ENCODE results near the gene EHD3. TPM values are rescaled to one million over a fixed set of nuclear protein-coding genes. Genes with fewer than 3 reads are reported as not detected.

Gene EHD3
- total RNA-seq, 1 donor from 2014 or later: 32.4 TPM

DNA sequence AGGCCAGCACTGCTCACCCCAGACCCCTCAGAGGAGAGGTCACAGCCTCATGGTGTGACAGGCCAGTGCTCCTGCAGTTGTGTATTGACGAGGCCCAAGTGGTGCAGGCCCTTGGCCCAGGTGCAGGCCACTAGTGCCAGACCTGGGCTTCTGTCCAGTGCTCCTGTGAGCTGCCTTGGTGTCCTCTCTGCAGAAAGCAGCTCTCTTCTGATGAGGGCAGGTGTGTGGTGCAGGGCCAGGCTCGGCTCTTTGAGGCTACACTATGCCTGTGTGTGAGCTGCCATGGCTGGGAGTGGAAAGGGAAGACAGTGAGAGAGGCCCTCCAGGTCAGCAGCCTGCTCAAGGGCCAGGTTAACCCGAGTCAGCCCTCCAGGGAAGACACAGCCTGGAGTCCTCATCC is 17.1 kb downstream of the EHD3 start:
- intact Hi-C loops (cut with micrococcal nuclease): no loop called here
- peak; percentile 64 for DNase-seq
- ATAC-seq: peak; percentile 88

DNA sequence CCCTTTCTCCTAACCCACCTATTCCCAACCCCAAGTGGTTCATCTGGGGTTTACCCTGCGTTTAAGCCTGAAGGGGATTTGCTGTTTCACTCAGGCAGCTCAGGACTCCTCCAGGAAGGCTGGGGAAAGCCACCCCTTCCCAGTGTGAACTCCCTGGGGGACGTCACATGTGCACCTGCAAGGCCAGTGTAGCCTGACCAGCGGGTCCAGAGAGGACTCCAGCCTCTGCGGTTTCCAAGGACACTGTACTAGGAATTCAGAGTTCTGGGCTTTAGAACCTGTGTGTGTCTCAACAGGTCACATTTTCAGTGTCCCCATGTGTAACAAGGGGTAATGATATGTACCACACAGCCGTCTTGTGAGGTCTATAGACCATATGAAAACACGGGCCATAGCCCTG is 17.9 kb downstream of the EHD3 start:
- intact Hi-C loops (cut with micrococcal nuclease): no loop called here

DNA sequence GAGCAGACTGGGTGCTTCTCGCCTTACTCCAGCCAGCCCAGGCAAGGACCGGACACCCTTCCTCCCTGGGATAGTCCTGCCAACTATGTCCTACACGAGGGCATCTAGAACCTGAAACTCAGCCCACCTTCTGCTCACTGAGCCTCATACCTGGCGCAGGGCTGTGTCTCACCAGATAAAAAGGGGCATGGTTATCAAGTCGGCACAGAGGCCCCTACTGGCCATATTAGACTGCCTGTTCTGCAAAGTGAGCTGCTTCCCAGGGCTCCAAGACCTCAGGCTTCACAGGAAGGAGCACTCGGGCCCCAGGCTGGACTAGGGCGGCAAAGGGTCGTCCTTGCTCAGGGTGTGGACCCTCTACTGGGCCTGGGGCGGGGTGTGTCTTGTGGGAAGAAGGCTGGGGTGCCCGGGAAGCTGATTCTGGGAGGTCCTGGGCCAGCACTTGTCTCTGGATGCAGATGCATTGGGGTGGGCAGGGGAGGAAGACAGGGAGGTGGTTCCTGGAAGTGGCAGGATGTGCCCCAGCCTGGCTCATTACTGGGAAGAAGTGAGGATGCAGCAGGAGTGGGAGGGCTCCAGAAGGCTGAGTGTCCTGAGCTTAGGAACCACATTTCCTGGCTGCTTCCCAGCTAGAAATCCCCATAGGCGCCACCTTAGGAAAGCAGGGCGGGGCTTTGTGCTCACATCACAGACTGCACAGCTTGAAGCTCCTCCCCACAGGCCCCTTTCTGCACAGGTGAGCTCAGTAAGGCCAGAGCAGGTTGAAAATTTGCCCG is 19.6 kb downstream of the EHD3 start:
- ATAC-seq (no peak), DNase-seq (no peak)
- intact Hi-C loops (cut with micrococcal nuclease): no loop called here

More for the DNA sequence above, 17.9 kb downstream of the EHD3 start:
- ATAC-seq (no peak), DNase-seq (no peak)

DNA sequence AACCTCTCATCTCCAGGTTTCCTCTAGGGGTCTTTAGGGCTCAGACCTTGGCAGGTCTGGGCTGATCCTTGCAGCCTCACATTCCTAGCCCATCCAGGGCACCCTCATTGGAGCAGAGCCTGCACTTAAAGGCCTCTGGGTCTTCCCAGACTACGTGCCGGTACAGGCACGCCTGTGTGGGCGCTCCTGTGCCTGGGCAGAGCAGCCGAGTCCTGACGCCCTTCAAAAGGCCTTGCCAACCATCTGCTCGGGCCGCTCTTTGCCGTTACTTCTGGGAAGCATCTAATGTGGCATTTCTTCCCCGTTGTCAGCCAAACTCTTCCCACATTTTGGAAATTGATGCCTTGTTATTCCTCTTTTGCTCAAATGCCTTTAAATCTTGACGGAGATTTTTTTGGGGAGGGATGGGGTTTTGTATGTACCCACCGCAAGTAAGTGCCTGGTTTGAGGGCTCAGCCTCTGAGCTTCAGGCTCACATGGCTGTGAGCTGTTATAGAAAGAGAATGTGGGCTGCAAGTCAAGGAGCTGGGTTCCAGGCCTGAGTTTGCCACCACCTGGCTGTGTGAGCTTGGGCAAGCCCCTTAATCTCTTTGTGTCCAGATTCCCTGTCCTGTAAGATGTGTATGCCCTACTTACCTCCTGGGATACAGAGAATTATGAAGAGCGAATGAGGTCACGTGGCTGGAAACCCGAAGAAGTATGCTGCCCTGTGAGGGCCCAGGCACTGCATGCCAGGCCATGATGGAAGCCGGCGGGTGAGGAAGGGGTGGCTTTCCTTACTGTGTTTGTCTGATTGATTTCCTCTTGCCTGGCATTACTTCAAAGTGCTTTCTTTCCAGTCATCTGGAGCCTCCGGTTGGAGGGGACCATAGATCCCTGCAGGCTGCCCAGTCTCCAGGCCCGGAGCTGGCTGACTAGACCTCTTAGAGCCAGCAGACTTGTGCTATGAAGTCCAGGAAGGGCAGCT is 20.6 kb downstream of the EHD3 start:
- DNase-seq (no peak), ATAC-seq (no peak)
- intact Hi-C loops (cut with micrococcal nuclease): no loop called here

DNA sequence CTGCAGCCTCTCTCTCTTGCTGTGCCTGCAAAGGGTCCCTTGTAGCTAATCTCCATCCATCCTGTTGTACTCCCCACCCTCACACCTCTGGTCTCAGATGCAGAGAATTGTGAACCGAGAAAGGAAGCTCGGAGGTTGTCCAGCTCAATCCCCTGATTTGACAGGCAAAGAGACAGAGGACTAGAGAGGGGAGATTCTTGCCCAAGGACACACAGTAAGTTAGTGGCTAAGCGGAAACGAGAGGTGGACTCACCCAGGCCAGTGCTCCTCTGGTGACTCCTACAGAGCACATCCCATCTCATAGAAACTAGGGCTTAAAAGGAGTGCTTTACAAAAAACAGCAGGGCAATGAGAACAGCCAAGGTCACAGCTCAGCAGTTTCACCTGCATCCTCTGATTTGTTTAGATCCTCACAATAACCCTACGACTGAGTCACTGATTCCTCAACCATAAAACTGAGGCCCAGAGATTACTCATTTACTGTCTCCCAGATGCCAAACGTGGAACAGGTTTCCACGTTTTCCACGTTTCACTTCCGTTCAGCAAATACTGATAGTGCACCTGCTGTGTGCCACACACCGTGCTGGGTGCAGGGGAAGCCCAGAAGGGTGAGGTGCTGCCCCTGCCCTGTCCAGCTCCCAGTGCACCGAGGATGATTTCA is 22.1 kb downstream of the EHD3 start:
- DNase-seq (no peak), ATAC-seq (no peak)
- intact Hi-C loops (cut with micrococcal nuclease): no loop called here

DNA sequence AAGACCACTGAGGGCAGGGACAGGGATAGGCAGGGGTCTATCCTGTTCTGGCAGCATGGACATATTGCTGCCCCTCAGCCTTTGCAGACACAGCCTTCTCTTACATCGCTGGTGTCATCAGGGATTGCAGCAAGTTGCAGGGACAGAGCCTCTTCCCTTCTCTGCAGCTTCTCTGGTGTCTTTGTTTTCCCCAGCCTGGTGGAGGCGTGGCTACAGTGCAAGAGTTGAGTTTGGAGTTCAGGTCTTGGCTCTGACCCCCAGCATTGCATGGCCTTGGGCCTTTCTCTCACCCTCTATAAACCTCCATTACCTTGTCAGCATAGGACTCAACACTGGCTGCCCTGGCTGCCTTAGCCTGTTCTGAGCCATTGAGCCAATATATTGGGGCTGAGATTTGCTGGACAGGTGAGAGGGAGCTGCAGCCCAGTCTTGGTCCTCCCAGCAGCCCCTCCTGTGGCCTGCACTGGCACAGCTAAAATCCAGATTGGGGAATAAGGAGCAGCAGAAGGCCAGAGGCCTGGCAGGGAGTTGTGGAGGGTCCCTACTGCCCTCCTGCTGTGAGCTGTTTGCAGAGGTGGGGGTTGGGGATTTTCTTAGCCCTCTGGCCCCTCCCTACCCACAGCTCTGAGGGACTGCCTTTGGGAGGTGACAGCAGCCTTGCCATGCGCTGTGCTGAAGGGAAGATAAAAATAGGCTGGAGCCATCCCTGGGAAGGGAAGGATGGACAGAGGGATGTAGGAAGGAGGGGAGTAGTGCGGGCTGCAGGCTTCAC is 22.8 kb downstream of the EHD3 start:
- peak; percentile 75 for ATAC-seq
- intact Hi-C loops (cut with micrococcal nuclease): no loop called here
- no peak for DNase-seq

DNA sequence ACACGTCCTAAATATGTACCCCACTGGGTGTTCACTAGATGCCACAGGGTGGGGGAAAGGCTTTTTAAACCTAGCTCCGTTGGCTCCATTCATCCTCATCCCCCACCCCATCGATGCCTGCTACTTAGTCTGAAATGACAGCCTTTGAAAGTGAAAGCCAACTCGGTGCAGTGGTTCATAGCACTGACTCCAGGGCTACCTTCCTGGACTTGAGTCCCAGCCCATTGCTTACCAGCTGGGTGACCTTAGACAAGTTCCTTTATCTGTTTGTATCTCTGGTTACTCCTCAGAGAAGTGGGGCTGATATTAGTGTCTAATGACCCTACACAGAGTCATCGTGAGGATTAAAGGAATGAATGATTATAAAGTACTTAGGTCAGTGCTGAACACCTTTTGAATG is 24.4 kb downstream of the EHD3 start:
- intact Hi-C loops (cut with micrococcal nuclease): no loop called here
- no peak for ATAC-seq
- DNase-seq: no peak

DNA sequence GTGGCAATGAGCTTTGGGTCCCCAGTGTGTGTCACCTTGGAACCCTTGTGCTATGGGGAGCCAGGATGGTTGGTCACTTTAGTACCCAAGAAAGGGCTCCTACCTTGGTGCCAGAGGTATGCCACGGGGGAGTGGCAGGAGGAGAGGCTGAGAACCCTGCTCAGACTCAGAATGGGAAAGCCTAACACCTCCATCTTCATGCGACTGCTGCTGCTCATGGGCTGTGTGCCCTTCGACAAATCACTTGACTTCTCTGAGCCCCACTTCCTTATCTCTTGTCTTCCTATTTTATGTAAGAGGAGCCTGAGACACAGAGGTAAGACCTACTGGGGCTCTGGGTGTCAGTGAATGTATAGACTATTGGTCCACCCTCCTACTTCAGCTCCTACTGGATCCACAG is 25.1 kb downstream of the EHD3 start:
- ATAC-seq (no peak), DNase-seq (no peak)
- intact Hi-C loops (cut with micrococcal nuclease): no loop called here

DNA sequence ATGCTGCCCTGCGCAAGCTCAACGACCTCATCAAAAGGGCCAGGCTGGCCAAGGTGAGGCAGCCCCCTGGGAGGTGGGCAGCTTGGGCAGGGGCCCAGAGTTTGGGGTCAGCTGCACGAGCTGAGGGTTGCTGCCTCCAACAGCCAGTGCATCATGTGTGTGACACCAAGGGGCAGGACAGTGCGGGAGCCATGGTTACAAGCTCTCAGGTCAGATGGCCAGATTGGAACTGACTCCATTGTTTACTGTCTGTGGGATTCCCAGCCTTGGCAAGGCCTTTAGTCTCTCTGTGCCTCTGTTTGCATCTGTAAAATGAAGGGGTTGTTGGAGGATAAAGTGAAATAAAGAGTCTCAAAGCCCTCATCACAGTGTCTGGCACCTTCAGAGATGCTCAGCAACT is 26.9 kb downstream of the EHD3 start:
- ATAC-seq (no peak), DNase-seq (no peak)
- intact Hi-C loops (cut with micrococcal nuclease): no loop called here

DNA sequence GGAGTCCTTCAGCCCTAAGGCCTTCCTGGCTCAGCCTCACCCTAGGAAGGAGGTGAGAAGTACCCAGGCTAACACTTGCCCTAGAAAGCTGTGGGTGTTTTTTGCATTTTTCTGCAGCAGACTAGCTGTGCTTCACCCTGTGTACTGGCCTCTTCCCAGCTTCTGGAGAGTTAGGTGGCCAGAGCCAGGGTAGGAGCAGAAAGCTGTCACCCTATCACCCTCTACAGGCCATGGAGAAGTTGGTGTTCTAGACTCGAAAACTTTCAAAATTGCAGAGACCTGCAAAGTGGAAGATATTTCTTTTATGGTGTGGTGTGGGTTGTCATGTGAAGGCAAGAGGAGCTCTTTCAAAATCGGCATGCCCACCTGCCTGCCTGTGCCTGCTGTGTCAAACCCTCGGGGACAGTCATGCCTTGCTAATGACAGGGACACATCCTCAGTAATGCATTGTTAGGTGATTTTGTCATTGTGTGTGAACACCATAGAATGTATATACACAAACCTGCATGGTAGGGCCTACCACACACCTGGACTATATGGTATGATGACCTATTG is 29.8 kb downstream of the EHD3 start:
- intact Hi-C loops (cut with micrococcal nuclease): no loop called here
- no peak for DNase-seq
- peak; percentile 83 for ATAC-seq

DNA sequence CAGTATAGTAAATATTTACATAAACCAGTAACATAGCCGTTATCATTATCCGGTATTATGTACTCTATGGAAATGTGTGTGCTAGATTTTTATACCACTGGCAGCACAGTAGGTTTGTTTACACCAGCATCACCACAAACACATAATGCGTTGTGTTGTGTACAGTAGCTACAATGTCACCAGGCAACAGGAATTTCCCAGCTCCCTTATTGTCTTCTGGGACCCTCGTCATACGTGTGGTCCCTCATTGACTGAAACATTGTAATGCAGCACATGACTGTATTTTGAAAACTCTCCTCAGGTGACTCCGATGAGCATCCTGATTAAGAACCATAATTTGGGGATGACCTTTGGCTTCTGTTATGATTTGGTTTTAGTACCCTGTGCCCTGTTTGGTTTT is 31.3 kb downstream of the EHD3 start:
- intact Hi-C loops (cut with micrococcal nuclease): no loop called here
- no peak for DNase-seq
- ATAC-seq: no peak

DNA sequence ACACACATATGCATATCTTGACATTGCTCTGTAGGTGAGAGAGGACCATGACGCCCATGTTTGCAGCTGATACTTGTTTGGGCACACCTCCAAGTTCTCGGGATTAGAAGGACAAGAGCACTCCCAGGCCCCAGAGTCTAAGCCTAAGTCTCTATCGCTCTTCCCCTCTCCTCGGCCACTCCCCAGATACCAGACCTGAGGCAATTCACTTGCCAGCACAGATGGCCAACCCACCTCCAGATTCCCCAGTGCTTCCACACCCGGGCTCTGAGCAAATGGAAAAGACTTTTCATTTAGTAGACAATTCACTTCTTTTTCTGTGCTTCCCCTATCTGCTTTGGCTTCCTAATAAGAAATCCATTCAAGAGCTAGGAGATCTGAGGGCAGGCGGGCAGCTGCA is 32.9 kb downstream of the EHD3 start:
- intact Hi-C loops (cut with micrococcal nuclease): no loop called here
- ATAC-seq: no peak

DNA sequence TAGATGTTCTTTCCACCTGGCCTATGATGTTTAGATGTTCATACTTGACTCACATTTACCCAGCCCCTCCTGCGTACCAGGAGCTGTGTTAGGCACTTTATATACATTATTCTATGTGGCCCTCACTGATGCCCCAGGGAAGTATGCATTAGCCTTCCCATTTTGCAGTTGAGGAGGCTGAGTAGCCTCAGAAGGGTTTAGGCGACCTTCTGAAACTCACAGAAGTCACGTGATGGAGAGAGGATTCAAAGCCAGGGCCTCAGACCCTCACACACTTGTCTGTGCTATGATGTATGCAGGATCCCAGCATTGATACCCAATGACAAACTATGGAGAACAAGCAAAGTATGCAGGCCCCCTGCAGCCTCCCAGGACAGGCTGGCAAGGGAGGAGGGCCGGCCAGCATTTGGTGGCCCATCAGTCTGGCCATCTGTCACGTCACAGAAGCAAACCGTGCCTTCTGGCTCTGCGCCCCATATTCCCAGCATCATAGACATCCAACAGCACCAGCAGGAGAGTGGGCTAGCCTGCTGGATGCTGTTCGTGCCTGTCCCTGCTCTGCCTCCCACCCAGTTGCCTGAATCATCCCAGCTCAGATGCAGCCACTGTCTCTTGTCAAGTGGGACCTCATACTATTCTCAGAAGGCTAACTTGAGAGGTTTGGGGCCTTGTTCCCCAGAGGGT is 33.6 kb downstream of the EHD3 start:
- ATAC-seq: no peak
- DNase-seq: no peak
- intact Hi-C loops (cut with micrococcal nuclease): no loop called here

More for the DNA sequence above, 32.9 kb downstream of the EHD3 start:
- DNase-seq: no peak

DNA sequence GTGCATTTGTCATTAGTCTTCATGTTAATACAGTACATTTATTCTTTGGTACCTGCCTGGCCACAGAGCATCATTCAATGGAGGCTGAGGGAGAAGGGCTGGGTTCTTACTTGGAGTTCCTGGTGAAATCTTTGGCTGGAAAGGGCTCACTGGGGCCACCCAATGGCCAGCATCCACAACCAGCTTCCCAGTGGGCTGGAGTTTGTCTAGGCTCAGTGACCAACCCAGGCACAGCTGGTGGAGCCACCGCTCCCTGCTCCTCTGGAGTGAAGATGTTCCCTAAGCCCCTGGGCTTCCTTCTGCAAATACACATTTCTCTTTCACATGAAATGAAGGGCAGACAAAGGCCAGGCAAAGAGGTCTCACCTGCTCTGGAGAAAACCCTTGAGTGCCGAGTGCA is 34.4 kb downstream of the EHD3 start:
- intact Hi-C loops (cut with micrococcal nuclease): no loop called here
- ATAC-seq (no peak), DNase-seq (no peak)

DNA sequence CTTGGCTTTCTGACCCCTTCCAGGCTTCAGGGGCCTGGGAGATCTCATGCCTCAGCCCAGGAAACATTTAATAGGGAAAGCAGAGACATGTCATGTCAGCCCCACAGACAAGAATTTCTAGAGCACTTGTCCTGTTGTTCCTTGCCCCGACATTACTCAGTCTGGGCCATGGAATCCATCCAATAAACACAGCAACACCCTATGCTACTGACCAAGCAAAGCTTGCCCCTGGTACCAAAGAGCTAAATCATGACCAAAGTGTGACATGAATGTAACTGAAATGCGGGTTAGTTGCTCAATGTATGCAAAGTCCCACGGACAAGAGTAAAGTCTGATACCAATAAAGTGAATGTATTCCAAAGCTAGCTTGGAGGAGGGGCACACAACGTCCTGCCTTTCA is 35.1 kb downstream of the EHD3 start:
- ATAC-seq (peak; percentile 62), DNase-seq (no peak)
- intact Hi-C loops (cut with micrococcal nuclease): no loop called here

DNA sequence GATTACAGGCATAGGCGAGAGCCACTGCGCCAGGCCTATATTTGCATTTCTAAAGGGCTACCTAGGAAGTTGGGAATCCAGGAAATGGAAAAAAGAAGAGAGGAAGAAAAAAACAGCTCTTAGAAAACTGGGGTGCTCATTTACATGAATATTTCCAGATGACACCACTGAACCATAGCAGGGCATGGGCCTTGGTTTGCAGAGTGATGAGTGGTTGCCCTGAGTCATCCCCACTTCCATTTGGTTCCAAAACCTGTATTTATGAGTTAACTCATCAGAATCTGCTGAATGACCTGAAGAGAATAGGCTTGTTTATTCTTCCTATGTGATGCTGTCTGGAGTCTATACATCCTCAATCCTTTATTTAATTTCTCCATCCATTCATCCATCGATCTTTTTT is 36.2 kb downstream of the EHD3 start:
- intact Hi-C loops (cut with micrococcal nuclease): no loop called here
- no peak for DNase-seq
- ATAC-seq: no peak

DNA sequence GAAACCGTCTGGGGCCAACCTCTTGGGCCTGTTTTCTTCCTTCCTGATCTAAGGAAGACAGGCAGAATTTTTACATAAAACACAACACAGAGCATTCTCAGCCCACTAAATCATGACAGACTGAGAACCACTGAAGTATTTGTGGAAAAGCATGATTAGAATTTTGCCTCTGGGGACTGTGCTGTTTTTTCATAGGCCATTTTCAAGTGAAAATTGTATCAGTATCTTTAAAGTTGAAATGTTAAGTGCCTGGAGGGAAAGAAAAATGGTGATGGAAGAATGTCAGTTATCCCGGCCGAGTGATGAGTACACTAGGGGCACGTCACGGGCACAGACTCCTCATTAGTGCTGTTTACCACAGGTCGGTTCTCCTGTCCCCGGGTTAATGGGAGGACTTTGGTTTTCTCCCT is 36.9 kb downstream of the EHD3 start:
- ATAC-seq (no peak), DNase-seq (no peak)
- intact Hi-C loops (cut with micrococcal nuclease): no loop called here

DNA sequence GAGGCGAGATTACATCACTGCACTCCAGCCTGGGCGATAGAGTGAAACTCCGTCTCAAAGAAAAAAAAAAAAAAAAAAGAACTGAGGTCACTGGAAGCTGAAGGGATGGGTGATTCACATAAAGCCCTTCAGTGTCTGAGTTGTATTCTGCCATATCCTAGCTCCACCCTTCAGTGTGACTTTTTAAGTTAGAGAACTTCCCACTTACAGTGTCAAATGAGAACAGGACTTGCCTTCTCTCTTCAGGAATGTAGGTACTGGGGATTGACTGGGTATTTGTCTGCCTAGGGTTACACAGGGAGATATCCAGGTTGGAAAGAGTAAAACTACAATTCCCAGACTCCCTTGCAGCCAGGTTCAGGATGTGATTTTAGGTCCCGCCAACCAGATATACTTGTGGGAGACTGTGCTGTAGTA is 37.9 kb downstream of the EHD3 start:
- intact Hi-C loops (cut with micrococcal nuclease): no loop called here
- ATAC-seq: no peak

More for the DNA sequence above, 37.9 kb downstream of the EHD3 start:
- DNase-seq: no peak

All from left ventricle myocardium superior (tissue), 1 donor.